ENCODE data around the gene FLRT2. TPM values are rescaled to one million over a fixed set of nuclear protein-coding genes. Genes with fewer than 3 reads are reported as not detected.

FLRT2 gene
- total and polyA plus RNA-seq, 2 of the 4 experiments (the other 2 are of a cell fraction): 10.2 to 13.1 TPM

- POLR2A ChIA-PET (ENCODE audit: unreplicated experiment): no interaction called here
- intact Hi-C loops (cut with micrococcal nuclease): no loop called here
- dilution Hi-C loops (cut with HindIII; ENCODE audit: low sequenced_read_pairs, unreplicated experiment): no loop called here
- Histone ChIP-seq H3K4me3 (ENCODE audit: insufficient read depth, low read depth, low read length) (no peak overlapping the region), H3K56ac (ENCODE audit: extremely low read depth, insufficient read depth, low read length) (no peak overlapping the region), H3K18ac (ENCODE audit: low read depth, low read length) (no peak overlapping the region), H2BK120ac (ENCODE audit: low read depth, low read length) (no peak overlapping the region), H3K9me3 (ENCODE audit: control insufficient read depth, insufficient read depth, low read length) (no peaks in the 10 kb centered on the region), H2BK15ac (ENCODE audit: low read depth, low read length) (no peak overlapping the region), H2AFZ (replicated peaks; ENCODE audit: low read length, poor library complexity) (no peak overlapping the region), H2BK20ac (ENCODE audit: low read depth, low read length) (no peak overlapping the region), H4K91ac (ENCODE audit: insufficient read depth, low read depth, low read length) (no peak overlapping the region), H3K4ac (ENCODE audit: low read depth, low read length) (no peak overlapping the region), H4K20me1 (ENCODE audit: insufficient read depth, low read length) (no peaks in the 10 kb centered on the region), H3K36me3 (ENCODE audit: control insufficient read depth, insufficient read depth, low read length) (no peaks in the 10 kb centered on the region), H3K9ac (ENCODE audit: low read depth, low read length) (no peak overlapping the region), H2AK5ac (ENCODE audit: low read depth, low read length) (no peak overlapping the region), H2AK9ac (replicated peaks; ENCODE audit: low read depth, low read length, poor library complexity) (no peak overlapping the region), H3K9me1 (ENCODE audit: insufficient read depth, low read length) (no peaks in the 10 kb centered on the region), H4K8ac (ENCODE audit: low read depth in 2 of 2, low read length in 2 of 2) (no peak overlapping the region), H4K5ac (ENCODE audit: low read depth, low read length) (no peak overlapping the region), H3K27me3 (ENCODE audit: control insufficient read depth, insufficient read depth, low read length) (no peaks in the 10 kb centered on the region), H3K14ac (replicated peaks; ENCODE audit: low read depth, low read length) (no peak overlapping the region), H3K27ac (ENCODE audit: insufficient read depth, low read length) (no peak overlapping the region), H2BK5ac (ENCODE audit: low read depth, low read length, poor library complexity, severe bottlenecking) (no peak overlapping the region), H3K4me2 (ENCODE audit: low read depth, low read length) (no peak overlapping the region), H3K4me1 (ENCODE audit: control insufficient read depth, insufficient read depth, low read length) (peaks cover 4% of the 10 kb centered on the region), H3K79me1 (ENCODE audit: low read depth in 1 of 2, low read length in 2 of 2) (no peaks in the 10 kb centered on the region), H3K23ac (ENCODE audit: low read depth, low read length) (no peak overlapping the region)
- CTCF ChIA-PET: interaction anchor here (1.2 kb wide), 1 partner anchor 17 kb away, joined by 3 read pairs; no protein-coding TSS in a partner anchor
- no CpG with 5 or more reads among the region's 2 CpGs for WGBS, 2 experiments (ENCODE audit: extremely low coverage in 2 of 2, insufficient read length in 1 of 2)
- peak; percentile 20 for DNase-seq
- no peak for TF ChIP-seq BHLHE40 (IDR thresholded peaks at IDR 0.05; ENCODE audit: low read depth, low read length)
- no peak for TF ChIP-seq NFE2L2 (IDR thresholded peaks at IDR 0.05; ENCODE audit: low read depth, low read length)
- no peak for TF ChIP-seq RCOR1 (IDR thresholded peaks at IDR 0.05; ENCODE audit: insufficient replicate concordance, low read length)
- TF ChIP-seq CTCF (conservative IDR thresholded peaks at IDR 0.05; ENCODE audit: low read depth, low read length): no peak
- no peak for TF ChIP-seq USF2 (IDR thresholded peaks at IDR 0.05; ENCODE audit: low read depth, low read length)
- TF ChIP-seq MAFK (IDR thresholded peaks at IDR 0.05; ENCODE audit: low read depth, low read length): no peak
- TF ChIP-seq SMC3 (IDR thresholded peaks at IDR 0.05; ENCODE audit: low read depth, low read length): no peak
- TF ChIP-seq FOS (IDR thresholded peaks at IDR 0.05; ENCODE audit: low read depth, low read length): no peak
- no peak for TF ChIP-seq MXI1 (IDR thresholded peaks at IDR 0.05; ENCODE audit: borderline replicate concordance, low read depth, low read length)
- TF ChIP-seq CEBPB (IDR thresholded peaks at IDR 0.05; ENCODE audit: low read depth, low read length): no peak
- no peak for TF ChIP-seq CHD1 (IDR thresholded peaks at IDR 0.05; ENCODE audit: low read depth, low read length)
- no peak for TF ChIP-seq ELK1 (IDR thresholded peaks at IDR 0.05; ENCODE audit: borderline replicate concordance, low read depth, low read length)
- no peak for TF ChIP-seq RFX5 (IDR thresholded peaks at IDR 0.05; ENCODE audit: low read depth, low read length)
- TF ChIP-seq POLR2A (IDR thresholded peaks at IDR 0.05; ENCODE audit: low read depth, low read length): no peak
- no peak for TF ChIP-seq RAD21 (IDR thresholded peaks at IDR 0.05; ENCODE audit: low read length)
- no peak for TF ChIP-seq MAZ (IDR thresholded peaks at IDR 0.05; ENCODE audit: borderline replicate concordance, low read depth, low read length)
- ATAC-seq (ENCODE audit: low read depth): no peak
- no TSS peak for BruUV-seq (replicated peaks)
- in situ Hi-C loops (cut with MboI; ENCODE audit: low sequenced_read_pairs): no loop called here
Measured at GRCh38 chr14:85512451-85512850, 17.5 kb upstream of the FLRT2 start.
